ENCODE results near the gene ARHGEF18.

ARHGEF18 gene

DNA sequence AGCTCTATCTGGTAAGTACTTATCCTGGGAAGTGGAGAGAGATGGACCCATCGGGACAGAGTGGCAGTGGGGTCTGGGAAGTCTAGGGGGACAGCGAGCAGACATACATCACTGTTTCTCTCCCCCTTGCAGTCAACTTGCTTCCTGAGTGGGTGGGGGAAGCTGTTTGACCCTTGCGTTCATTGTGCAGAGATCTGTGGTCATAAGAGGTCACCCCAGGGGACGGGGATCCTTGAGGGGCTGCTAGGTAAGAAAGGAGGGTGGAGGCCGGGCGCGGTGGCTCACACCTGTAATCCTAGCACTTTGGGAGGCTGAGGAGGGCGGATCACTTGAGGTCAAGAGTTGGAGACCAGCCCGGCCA lies 474 bp downstream of the ARHGEF18 start:
- no peak for DNase-seq

DNA sequence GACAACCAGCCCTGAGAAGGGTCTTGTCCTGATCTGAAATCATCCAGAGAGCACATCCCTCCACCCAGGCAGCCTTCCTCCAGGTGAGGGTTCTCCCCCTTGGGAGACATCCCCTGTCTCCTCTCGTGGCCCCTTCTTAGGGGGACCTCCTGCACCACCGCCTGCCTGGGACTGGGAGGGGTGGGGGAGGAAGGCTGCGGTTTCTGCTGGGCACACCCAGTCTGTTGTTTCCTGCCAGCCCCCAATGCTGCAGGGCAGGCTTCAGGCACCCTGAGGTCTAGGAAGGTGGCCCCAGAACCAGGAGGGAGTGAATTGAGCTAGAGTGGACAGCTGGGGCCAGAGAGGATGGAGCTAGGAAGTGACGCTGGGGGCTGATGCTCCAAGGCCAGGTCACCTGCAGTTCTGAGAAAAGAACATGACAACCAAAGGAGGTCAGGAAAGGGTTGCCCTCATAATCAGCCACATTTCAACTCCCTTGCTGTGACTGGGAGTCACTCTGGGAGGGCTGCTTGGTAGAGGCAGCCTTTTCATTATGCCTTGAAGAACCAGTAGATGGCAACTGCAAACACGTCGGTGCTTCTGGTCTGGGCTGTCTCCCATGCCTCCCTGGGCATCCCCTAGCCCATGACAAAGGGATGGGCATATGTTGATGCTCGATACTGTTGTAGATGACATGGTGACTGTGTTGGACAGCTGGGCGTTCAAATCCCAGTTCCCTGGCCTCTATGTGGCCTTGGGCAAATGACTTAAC lies 1.4 kb downstream of the ARHGEF18 start:
- DNase-seq: no peak

DNA sequence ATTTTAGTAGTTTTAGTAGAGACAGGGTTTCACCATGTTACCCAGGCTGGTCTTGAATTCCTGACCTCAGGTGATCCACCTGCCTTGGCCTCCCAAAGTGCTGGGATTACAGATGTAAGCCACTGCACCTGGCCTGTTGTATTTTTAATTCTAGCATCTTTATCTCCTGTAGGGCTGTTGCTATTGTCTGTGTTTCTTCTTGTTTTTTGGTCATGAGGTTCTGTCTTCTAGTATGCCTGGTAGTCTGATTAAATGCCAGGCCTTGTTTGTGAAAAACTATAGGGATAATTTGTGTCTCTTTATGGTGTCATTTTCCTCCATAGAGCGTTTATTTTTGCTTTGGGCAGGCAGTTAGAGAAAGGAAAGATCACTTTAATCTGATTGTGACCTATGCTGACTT lies 3.1 kb downstream of the ARHGEF18 start:
- no peak for DNase-seq

DNA sequence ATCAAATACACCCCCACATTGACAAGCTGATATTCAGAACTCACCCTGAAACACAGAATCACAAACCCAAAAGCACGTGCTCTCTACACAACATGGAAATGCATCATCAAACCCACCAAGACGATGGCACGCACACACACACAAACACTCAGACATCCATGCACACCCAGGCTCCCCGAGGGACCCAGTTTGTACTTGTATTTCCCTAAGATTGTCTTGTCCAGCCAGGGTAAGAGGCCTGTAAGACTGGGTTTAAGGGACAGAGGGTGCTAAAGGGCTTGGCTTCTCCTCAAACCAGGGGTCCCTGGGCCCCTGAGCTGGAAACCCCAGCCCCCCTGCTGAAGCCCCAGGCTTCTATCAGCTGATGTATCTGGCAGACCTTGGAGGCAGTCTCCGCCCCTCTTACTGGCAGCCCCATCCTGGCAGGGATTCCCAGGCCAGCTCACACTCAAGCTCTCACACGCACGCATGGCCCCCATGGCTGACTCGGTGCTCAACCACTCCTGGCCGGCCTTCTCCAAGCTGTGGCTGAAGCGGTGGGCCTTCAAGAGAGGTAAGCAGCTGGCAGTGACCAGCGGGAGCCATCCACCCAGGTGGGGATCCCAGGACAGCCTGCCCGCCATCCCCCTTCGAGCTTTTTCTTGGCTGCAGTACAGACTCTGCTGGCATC lies 6.5 kb downstream of the ARHGEF18 start:
- peak; percentile 67 for DNase-seq

DNA sequence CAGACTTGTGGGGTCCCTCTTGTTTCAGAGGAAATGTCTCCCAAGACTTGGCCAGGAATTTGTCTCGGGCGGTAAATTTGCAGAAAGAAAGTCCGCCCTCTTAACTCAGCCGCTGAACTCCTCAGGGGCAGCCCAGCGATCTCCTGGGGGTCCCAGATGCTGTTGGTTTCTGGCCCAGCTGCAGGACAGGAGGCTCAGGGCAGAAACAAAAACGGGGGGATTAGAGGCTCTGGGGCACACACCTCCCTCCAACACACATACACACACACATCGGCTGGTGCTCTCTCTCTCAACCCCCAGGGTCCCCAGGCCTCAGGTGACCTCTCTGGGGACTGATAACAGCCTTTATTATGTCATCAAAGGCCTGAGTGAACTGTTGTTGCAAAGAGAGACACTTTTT lies 7.1 kb downstream of the ARHGEF18 start:
- no peak for DNase-seq

DNA sequence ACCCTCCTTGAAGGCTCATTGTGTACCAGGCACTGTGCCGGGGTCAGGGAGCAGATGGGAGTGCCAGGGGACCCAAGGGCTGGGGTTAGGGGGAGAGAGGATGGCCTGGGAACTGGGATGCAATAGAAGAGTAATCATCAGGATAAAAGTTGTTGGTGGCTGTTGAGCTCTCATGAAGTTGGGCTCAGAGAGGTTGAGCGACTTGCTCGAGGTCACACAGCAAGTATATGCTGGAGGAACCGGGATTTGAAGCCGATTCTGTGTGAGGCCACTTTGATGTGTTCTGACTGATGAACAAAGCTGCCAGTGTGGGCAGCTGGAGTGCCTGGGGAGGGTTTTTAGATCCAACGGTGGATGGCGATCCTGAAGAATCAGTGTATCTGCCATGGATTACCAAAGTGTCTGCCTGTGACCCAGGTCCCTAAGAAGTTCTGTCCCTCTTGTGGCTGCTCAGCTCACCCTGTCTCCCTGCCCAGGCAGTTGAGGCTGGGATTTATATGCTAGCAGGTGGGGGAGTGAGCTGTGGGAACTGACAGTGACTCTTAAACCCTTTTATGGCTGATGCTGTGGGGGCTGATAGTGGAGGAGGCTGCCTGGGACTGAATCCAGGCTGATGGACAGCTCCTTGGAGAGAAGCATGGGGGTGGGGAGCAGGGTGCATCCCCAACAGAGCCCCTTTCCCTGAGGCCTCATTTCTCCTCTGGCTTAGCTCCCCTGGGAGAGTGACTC lies 8.3 kb downstream of the ARHGEF18 start:
- no peak for DNase-seq

DNA sequence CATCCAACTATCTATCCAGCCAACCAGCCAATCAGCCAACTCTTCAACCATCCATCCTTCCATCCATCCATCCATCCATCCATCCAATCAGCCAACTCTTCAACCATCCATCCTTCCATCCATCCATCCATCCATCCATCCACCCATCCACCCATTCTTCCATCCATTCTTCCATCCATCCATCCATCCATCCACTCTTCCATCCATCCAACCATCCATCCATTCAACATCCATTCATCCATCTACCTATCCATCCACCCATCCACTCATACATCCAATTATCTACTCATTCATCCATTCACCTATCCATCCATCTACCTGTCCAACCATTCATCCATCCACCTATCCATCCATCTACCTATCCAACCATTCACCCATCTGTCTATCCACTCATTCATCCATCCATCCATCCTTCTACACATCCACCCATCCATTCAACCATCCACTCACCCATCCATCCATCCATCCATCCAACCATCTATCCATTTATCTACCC lies 9.4 kb downstream of the ARHGEF18 start:
- no peak for DNase-seq

DNA sequence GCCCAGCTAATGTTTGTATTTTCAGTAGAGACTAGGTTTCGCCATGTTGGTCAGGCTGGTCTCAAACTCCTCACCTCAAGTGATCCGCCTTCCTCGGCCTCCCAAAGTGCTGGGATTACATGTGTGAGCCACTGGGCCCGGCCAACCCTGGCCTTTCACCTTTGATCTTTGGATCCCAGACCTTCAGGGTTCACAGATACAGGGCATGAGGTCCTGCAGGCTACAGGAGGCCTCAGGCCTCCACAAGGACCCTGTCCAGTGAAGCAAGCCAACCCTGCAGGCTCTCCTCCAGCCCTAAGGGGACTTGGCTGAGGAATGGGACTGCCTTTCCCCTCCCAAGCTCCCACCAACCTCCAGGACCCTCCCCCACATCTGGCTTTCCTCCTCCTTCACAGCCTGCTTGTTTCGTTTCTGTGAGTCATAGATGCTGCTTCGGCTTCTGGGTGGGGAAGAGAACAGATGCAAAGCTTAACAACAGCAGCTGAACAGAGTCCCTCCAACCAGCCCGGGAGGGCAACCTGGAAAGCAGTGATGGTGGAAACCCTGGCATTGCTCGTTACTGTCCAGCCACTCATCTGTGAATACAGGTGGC lies 11.8 kb downstream of the ARHGEF18 start:
- DNase-seq: peak; percentile 80

DNA sequence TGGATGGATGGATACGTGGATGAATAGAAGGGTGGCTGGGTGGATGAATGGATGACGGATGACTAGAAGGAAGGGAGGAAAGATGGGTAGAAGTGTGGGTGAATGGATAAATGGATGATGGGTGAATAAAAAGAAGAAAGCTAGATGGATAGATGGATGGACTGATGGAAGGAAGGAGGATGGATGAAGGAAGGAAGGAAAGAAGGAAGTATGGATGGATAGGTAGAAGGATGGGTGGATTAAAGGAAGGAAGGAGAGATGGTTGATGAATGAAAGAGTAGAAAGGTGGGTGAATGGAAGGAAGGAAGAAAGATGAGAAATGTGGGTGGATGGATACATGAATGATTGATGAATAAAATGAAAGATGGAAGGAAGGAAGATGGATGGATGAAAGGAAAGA lies 14.5 kb downstream of the ARHGEF18 start:
- DNase-seq: no peak

DNA sequence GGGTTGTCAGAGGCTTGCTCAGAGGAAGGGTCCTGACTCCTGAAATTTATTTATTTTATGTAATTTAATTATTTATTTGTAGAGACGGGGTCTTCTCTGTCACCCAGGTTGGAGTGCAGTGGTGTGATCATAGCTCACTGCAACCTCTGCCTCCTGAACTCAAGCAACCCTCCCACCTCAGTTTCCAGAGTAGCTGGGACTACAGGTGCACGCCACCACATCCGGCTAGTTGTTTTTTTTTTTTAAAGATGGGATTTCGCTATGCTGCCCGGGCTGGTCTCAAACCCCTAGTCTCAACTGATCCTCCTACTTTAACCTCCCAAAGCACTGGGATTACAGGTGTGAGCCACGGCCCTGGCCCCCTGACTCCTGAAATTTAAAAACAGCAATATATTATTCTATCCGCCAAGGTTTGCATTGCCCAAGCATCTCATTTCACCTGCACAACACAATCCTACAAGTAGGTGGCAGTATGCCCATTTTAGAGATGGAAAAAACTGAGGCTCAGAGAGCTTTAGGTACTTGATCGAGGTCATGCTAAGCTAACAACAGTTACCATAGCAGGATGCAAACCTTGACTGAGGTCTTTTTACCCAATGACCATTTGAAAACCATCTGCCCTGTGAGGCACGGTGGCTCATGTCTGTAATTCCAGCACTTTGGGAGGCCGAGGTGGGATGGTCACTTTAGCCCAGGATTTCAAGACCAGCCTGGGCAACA lies 18.1 kb downstream of the ARHGEF18 start:
- DNase-seq: peak; percentile 68

DNA sequence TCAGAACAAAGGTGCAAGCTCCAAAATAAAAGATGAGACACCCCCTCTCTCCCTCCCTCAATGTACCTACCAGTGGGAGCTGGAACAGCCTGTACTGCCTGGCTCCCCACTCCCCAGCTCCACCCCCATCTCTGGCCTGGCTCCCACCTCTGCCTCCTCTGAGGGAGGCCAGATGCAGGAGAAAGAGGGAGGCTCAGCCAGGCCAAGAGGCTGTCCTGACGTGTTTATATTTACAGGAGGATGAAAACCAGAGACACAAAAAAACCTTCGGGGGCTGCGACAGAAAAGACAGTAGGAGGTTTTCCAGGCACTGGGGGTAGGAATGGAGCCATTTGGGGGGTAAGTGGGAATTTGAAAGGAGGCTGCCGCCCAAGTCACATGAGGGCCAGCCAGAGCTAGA lies 19.7 kb downstream of the ARHGEF18 start:
- no peak for DNase-seq

DNA sequence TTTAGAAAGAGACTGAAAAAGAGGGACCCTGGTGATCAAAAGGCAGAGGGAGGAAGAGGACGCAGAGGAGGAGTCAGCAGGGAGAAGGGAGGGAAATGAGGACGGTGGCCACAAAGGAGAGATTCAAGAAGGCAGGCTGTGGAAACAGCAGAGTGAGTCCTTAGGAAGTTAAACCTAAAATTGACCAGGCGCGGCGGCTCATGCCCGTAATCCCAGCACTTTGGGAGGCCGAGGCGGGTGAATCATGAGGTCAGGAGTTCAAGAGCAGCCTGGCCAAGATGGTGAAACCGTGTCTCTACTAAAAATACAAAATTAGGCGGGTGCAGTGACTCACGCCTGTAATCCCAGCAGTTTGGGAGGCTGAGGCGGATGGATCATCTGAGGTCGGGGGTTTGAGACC lies 20.1 kb downstream of the ARHGEF18 start:
- peak; percentile 66 for DNase-seq

DNA sequence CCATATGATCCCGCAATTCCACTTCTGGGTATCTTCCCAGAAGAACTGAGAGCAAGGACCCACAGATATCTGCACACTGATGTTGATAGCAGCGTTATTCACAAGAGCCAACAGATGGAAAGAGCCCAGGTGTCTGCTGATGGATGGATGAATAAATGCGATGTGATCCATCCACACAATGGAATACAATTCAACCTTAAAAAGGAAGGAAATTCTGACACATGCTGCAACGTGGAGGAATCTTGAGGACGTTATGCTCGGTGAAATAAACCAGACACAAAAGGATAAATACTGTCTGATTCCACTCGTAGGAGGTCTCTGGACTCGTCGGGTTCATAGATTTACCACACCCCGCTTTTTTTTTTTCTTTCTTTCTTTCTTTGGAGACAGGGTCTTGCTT lies 21.8 kb downstream of the ARHGEF18 start:
- DNase-seq: no peak

DNA sequence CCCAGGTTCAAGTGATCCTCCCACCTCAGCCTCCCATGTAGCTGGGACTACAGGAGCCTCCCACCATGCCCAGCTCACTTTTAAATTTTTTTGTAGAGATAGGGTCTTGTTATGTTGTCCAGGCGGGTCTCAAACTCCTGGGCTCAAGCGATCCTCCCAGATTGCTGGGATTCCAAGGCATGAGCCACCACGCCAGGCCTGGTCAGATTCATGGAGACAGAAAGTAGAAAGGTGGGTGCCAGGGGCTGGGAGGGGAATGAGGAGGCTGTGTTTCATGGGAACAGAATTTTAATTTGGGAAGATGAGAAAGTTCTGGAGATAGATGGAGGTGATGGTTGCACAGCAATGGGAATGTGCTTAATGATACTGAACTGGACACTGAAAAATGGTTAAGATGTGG lies 22.3 kb downstream of the ARHGEF18 start:
- DNase-seq: no peak

DNA sequence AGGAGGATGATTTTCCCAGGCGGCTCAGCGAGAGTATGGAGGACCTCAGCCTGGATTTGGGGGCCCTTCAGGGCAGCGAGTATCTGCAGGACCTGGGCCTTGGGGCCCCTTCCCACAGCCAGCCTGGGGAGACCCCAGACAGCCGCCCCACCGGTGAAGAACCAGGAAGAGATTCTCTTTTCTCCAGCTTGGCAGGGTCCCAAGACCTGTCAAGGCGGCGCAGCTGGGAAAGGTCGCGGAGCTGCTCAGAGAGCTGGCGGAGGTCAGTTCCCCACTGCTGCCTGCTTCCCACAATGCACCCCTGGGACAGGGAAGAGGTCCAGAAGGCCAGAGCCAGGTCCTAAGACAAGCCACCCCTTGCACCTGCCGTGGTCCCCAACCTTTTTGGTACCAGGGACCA lies 24.1 kb downstream of the ARHGEF18 start:
- DNase-seq: no peak

DNA sequence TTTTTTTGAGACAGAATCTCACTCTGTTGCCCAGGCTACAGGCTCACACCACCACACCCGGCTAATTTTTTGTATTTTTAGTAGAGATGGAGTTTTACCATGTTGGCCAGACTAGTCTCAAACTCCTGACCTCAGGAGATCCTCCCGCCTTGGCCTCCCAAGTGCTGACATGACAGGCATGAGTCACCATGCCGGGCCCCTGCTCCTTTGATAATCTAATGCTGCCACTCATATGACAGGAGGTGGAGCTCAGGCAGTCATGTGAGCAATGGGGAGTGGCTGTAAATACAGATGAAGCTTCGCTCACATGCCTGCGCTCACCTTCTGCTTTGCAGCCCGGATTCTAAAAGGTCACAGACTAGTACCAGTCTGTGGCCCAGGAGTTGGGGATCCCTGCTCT lies 25.1 kb downstream of the ARHGEF18 start:
- peak; percentile 78 for DNase-seq

DNA sequence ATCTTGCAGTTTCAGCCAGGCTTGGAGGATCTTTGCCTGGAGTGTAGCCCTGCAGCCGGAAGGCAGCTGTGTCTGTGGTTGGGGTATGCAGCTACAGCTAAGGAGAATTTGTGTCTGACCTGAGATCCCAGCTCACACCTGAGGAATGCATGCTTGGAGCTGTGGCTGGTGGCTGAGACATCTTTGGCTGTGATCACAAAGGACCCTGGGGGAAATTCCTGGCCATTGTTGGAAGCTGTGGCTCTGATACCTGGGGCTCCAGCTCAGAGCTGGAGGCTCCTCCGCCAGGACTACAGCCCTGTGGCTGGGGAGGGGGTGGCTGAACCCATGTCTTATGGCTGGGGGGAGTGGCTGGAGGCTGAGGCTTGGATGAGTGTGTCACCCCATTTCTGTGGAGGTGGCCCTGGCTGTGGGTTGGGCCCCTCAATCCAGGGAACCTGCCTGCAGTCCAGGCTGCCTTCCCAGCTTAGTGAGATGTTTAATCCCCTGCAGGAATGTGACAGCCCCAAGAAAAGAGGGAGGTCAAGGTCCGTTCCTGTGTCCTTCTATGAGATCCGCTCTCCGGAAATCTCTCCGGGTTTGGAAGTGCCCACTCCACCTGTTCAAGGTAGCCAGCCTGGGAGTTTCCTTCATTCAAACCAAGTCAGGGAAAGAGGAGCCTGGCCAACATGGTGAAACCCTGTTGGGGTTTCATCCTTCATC lies 27.6 kb downstream of the ARHGEF18 start:
- peak; percentile 98 for DNase-seq

DNA sequence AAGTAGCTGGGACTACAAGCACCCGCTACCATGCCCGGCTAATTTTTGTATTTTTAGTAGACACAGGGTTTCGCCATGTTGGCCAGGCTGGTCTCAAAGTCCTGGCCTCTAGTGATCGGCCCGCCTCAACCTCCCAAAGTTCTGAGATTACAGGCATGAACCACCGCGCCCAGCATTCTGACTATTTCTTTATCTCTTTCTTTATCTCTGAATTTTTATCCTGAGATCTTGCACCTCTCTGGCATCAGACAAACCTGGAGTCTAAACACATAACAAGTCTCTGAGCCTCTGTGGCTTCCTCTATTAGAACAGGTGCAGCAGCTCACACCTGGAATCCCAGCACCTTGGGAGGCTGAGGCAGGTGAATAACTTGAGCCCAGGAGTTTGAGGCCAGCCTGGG lies 28.5 kb downstream of the ARHGEF18 start:
- DNase-seq: no peak

DNA sequence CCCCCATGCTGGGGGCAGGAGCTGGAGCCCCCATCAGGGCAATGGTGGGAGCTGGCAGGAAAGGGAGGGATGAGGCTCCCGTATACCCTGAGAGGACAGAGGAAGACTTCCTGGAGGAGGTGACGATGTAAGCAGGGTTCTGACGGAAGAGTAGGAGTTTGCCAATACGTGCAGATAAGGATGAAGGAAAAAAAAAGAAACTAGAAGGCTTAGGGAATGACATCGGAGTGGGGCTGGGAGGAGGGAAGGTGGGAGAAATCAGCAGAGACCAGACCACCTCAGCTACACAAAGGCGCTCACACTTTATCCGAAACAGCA lies 32.3 kb downstream of the ARHGEF18 start:
- DNase-seq: no peak

DNA sequence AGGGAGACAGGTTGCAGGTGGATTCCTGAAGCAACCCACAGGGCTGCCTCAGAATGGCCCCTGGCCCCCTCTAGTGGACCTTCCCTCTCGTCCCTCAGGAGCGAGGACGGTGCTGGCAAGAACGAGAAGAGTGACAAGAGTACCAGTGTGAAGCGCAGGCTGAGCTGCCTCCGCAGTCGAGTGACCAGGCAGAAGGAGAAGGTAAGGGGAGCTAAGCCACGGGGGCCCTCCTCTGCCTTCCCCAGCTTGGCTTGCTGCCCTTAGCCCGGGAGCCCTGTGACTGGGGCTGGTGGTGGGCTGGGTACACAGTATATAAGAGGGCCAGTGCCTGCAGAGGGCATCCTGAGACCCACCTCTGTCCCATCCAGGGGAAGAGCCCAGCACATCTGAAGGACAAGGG lies 34.0 kb downstream of the ARHGEF18 start:
- no peak for DNase-seq

DNA sequence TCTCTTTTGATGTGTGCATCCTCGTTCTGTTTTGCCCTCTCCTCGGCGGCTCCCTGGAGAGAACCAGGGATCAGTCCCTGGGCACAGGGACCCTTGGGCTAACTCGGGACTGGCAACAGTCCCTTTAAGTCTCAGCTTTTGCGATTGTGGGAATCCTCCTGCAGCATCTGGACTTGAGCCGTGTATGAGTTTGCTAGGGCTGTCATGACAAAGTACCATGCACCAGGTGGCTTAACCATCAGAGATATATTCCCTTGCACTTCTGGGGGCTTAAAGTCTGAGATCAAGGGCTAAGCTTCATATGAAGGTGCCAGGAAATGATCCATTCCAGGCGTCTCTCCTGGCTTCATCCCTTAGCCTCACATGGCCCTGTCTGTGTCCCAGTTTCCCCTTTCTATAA lies 34.5 kb downstream of the ARHGEF18 start:
- no peak for DNase-seq

DNA sequence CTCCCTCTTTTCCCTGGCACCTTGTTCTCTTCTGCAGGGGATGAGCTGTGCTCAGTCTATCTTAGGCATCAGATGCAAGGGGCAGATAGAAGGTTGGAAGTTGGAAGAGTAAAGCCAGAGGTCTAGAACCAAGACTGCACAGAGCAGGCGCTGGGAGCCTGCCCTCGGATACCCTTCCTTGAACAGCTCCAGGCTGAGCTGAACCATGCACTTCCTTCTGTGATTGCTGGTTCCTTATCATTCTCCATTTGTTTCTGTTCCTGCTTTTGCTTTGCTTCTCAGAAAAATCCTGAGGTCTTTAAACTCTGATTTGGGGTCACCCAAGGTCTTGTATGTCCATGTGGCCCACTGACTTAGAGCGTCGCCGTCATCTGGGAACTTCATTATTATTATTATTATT lies 36.3 kb downstream of the ARHGEF18 start:
- no peak for DNase-seq

All from islet precursor cell (in vitro differentiated cells).